K562 (cell line): ENCODE data around the gene VDAC1. TPM values are rescaled to one million over a fixed set of nuclear protein-coding genes. Genes with fewer than 3 reads are reported as not detected.

Experiments
- ATAC-seq: fragments of 200-7000 bp; cut with Tn5 transposase; 3 replicates; pipeline ENCODE4 v1.9.1; 2020; ENCODE audit warnings: moderate library complexity
- BruUV-seq: library from RNA; stranded (reverse); fragments of 400-500 nt; replicated peaks from 2 replicates; lab custom pipeline; 2021; lab: Mats Ljungman, UMichigan
- CTCF ChIA-PET: fragments of 300-600 bp; formaldehyde crosslinking; extraction: SDS; loops from one replicate; lab custom pipeline; 2021; ENCODE audit warnings: low intra/inter-chr PET ratio; lab: Yijun Ruan, JAX
- POLR2A ChIA-PET: fragments of 300-600, 350-650 bp; sonication (Branson Sonifier 250); formaldehyde crosslinking; extraction: SDS; loops from one replicate; lab custom pipeline; 2021; ENCODE audit warnings: antibody characterized with exemption, inconsistent platforms; lab: Yijun Ruan, JAX
- DNase-seq, 4 experiments: peaks; one replicate each; pipeline versions ENCODE4 v3.0.0 to v3.0.0-alpha.2; 2011 to 2018; ENCODE audit warnings: low spot score in 3 of 4, mixed read lengths in 3 of 4; ENCODE audit errors: extremely low read depth in 1 of 4
- FAIRE-seq: peaks from 2 replicates; lab custom pipeline; 2011; peaks lifted over from hg19 to GRCh38; lab: Jason Lieb, UNC
- H2AFZ ChIP-seq: 2 replicates; pipeline ENCODE4 v1.6.0; 2011; ENCODE audit warnings: low read depth, low read length, control low read depth, inconsistent platforms
- H3K27ac ChIP-seq: fragments of 200-600 bp; 3 replicates; pipeline ENCODE4 v1.8.0; 2011; ENCODE audit warnings: low read depth, mild to moderate bottlenecking, control low read depth, inconsistent platforms, low read length, moderate library complexity, mixed read lengths; ENCODE audit errors: extremely low read depth
- H3K27me3 ChIP-seq, 2 experiments: fragments of 300-600 bp in 1 of 2; 2 replicates in 1 of 2; 3 replicates in 1 of 2; pipeline versions ENCODE4 v1.6.0 to v1.8.0; 2011; ENCODE audit warnings: inconsistent platforms in 2 of 2, low read length in 2 of 2, mild to moderate bottlenecking in 1 of 2, mixed read lengths in 1 of 2, moderate library complexity in 1 of 2; ENCODE audit not compliant: control insufficient read depth in 2 of 2, insufficient read depth in 2 of 2
- H3K36me3 ChIP-seq: fragments of 300-600 bp; 3 replicates; pipeline ENCODE4 v1.8.0; 2011; ENCODE audit warnings: mild to moderate bottlenecking, low read length, inconsistent platforms; ENCODE audit not compliant: control insufficient read depth, insufficient read depth
- H3K4me1 ChIP-seq, 2 experiments: fragments of 200-600 bp in 1 of 2; replicated peaks in 1 of 2; 2 replicates in 1 of 2; 3 replicates in 1 of 2; pipeline versions ENCODE4 v1.5.1 to v1.8.0; 2011; ENCODE audit warnings: inconsistent platforms in 2 of 2, low read length in 2 of 2, mild to moderate bottlenecking in 1 of 2, mixed read lengths in 1 of 2, moderate library complexity in 1 of 2; ENCODE audit not compliant: control insufficient read depth in 2 of 2, insufficient read depth in 2 of 2
- H3K4me2 ChIP-seq: 2 replicates; pipeline ENCODE4 v1.6.1; 2011; ENCODE audit warnings: low read length, control low read depth, inconsistent platforms, mixed read lengths; ENCODE audit not compliant: insufficient read depth
- H3K4me3 ChIP-seq: fragments of 200-600 bp; sonication (generic), shearing (Covaris generic); 2 replicates; pipeline ENCODE4 v1.5.1; 2016; ENCODE audit warnings: control low read depth, inconsistent platforms
- H3K79me2 ChIP-seq: fragments of 200-600 bp; 3 replicates; pipeline ENCODE4 v1.8.0; 2011; ENCODE audit warnings: low read length, inconsistent platforms; ENCODE audit not compliant: control insufficient read depth, insufficient read depth
- H3K9ac ChIP-seq, 2 experiments: 2 replicates each; pipeline versions ENCODE4 v1.6.0 to v1.6.1; 2011; ENCODE audit warnings: low read depth in 2 of 2, low read length in 2 of 2, control low read depth in 1 of 2, inconsistent platforms in 1 of 2, mild to moderate bottlenecking in 1 of 2, mixed read lengths in 1 of 2; ENCODE audit not compliant: insufficient read depth in 1 of 2
- H3K9me1 ChIP-seq: one replicate; pipeline ENCODE4 v1.6.0; 2011; ENCODE audit warnings: inconsistent platforms, mild to moderate bottlenecking, low read length, moderate library complexity; ENCODE audit not compliant: control insufficient read depth, insufficient read depth
- H3K9me3 ChIP-seq: replicated peaks from 2 replicates; pipeline ENCODE4 v1.5.1; 2011; ENCODE audit warnings: low read depth, low read length, inconsistent platforms; ENCODE audit not compliant: control insufficient read depth, insufficient read depth
- H4K20me1 ChIP-seq: replicated peaks from 2 replicates; pipeline ENCODE4 v1.6.1; 2011; ENCODE audit warnings: low read length, inconsistent platforms, mixed read lengths; ENCODE audit not compliant: control insufficient read depth, insufficient read depth
- ATF6 ChIP-seq: sonication (generic); formaldehyde crosslinking; IDR thresholded peaks from 2 replicates; pipeline ENCODE4 v1.4.0; 2020; ENCODE audit warnings: mild to moderate bottlenecking, missing genetic modification reagents
- DPF2 ChIP-seq: fragments of 450-650 bp; IDR thresholded peaks from 2 replicates; pipeline ENCODE4 v1.6.1; 2016
- GATAD2A ChIP-seq: fragments of 450-650 bp; IDR thresholded peaks from 2 replicates; pipeline ENCODE4 v1.6.1; 2017
- L3MBTL2 ChIP-seq: fragments of 450-650 bp; IDR thresholded peaks from 2 replicates; pipeline ENCODE4 v1.6.1; 2016; ENCODE audit warnings: mild to moderate bottlenecking, moderate library complexity
- MAFK ChIP-seq: IDR thresholded peaks from 2 replicates; pipeline ENCODE4 v1.6.1; 2011; ENCODE audit warnings: low read length, improper control_type of control experiment
- MLLT1 ChIP-seq, 2 experiments: fragments of 450-650 bp; IDR thresholded peaks; 2 replicates each; pipeline ENCODE4 v1.6.1; 2016
- RB1 ChIP-seq: fragments of 450-650 bp; IDR thresholded peaks from 2 replicates; pipeline ENCODE4 v1.6.1; 2017; ENCODE audit warnings: low read depth, mild to moderate bottlenecking
- SMARCC2 ChIP-seq: fragments of 450-650 bp; IDR thresholded peaks from 2 replicates; pipeline ENCODE4 v1.6.1; 2017; ENCODE audit warnings: antibody characterized with exemption, moderate library complexity, mild to moderate bottlenecking, low read depth
- TAL1 ChIP-seq: fragments of 450-650 bp; IDR thresholded peaks from 2 replicates; pipeline ENCODE4 v1.6.1; 2016; ENCODE audit warnings: mild to moderate bottlenecking
- TEAD4 ChIP-seq, 2 experiments: sonication (generic) in 1 of 2; formaldehyde crosslinking in 1 of 2; IDR thresholded peaks; 2 replicates each; pipeline versions ENCODE4 v1.6.1 to v1.8.0; 2012 to 2022; ENCODE audit warnings: borderline replicate concordance in 1 of 2, inconsistent platforms in 1 of 2, low read length in 1 of 2, mild to moderate bottlenecking in 1 of 2, missing genetic modification reagents in 1 of 2
- ZNF354B ChIP-seq: fragments of 250-450 bp; sonication (Bioruptor Pico); IDR thresholded peaks from 2 replicates; pipeline ENCODE4 v1.4.0; 2020
- ZNF695 ChIP-seq: fragments of 450-650 bp; formaldehyde crosslinking; IDR thresholded peaks from 2 replicates; pipeline ENCODE4 v1.4.0; 2020; ENCODE audit warnings: mild to moderate bottlenecking, moderate library complexity
- WGBS: fragments of 100-300 bp; shearing (Covaris generic); methylation state at CpG from one replicate; pipeline ENCODE4 v1.1.6; 2016; ENCODE audit warnings: low coverage, mixed read lengths; ENCODE audit not compliant: insufficient coverage; ENCODE audit errors: missing lambda C conversion rate; 5-methylcytosine and 5-hydroxymethylcytosine counted together
- in situ Hi-C: fragments of 300-500 bp; cut with MboI; formaldehyde crosslinking; loops from 4 replicates; pipeline ENCODE4 v1.15.0; 2018; ENCODE audit warnings: inconsistent platforms, mixed read lengths
- intact Hi-C: fragments of 100-400 bp; cut with micrococcal nuclease; formaldehyde crosslinking; loops from 2 replicates; pipeline ENCODE4 v1.14.2; 2022
- polyA plus RNA-seq, 8 experiments: library from polyadenylated mRNA; depleted of rRNA in 4 of 8; stranded (reverse) in 5 of 8; unstranded in 3 of 8; fragments of >200 nt; fragmentation: Nextera tagmentation in 2 of 8; fragmentation: Illumina TruSeq in 1 of 8; extraction: Ambion mirVana in 2 of 8; extraction: Trizol in 1 of 8; gene quantifications; 2 replicates each; pipeline versions ENCODE4 v1.2.1 to v1.2.3, GENCODE V29; 2011 to 2014; ENCODE audit warnings: inconsistent platforms in 1 of 8, missing spikeins in 1 of 8
- total RNA-seq, 7 experiments: library from RNA; depleted of rRNA in 6 of 7; stranded (reverse); fragments of >200 nt in 6 of 7; fragmentation: Illumina TruSeq in 2 of 7; extraction: Trizol in 2 of 7; gene quantifications; 2 replicates each; pipeline versions ENCODE4 v1.2.1 to v1.2.3, GENCODE V29; 2011 to 2021; ENCODE audit warnings: low replicate concordance in 1 of 7

VDAC1 gene
- total and polyA plus RNA-seq, 9 of the 15 experiments (the other 6 are each of a cell fraction or from before 2014, with no cell fraction given): 168 to 366 (median 293) TPM

- no peak for TF ChIP-seq MAFK
- TF ChIP-seq ZNF354B (CRISPR knock-in tag): no peak
- TF ChIP-seq, all 486 proteins: peak for 0
These were observed 61.9 kb downstream of the VDAC1 start (continued) for GRCh38 chr5:133942614-133943474.

GRCh38 chr5:133941456-133942196 is 63.1 kb downstream of the VDAC1 start:
- CTCF ChIA-PET: no interaction called here
- no peaks in the 10 kb centered on the region for H3K9me1 ChIP-seq
- H4K20me1 ChIP-seq: 0 out of 2 replicates have a peak, but pooled peaks cover 3% of the 10 kb centered on the region
- in situ Hi-C loops: loop anchor here (5.0 to 10.0 kb wide), 2 partner anchors 179 to 517 kb away; no protein-coding TSS in a partner anchor
- no TSS peak for BruUV-seq
- H3K9ac ChIP-seq: peak overlapping the region in 1 of 2 experiments; percentile 15; a peak in 2 of 4 replicates
- peak; percentile 61 for FAIRE-seq
- H3K27ac ChIP-seq: no peak overlapping the region; the same call in 2 of the 3 replicates
- peaks cover 32 to 51% of the 10 kb centered on the region in 2 experiments for H3K4me1 ChIP-seq
- H3K4me3 ChIP-seq: no peak overlapping the region
- WGBS: 19% methylated on average over 8 of the region's 8 CpGs
- peak overlapping the region; percentile 82 for H2AFZ ChIP-seq
- peak; percentile 17; the same call in 2 of the 3 replicates for ATAC-seq
- no peaks in the 10 kb centered on the region for H3K9me3 ChIP-seq
- H3K36me3 ChIP-seq: no peaks in the 10 kb centered on the region
- peak in 1 of 4 experiments; percentile 72 for DNase-seq
- H3K79me2 ChIP-seq: no peaks in the 10 kb centered on the region
- POLR2A ChIA-PET: interaction anchor here (0.8 to 1.3 kb wide), 2 partner anchors 28 to 64 kb away, joined by 4 read pairs; no protein-coding TSS in a partner anchor
- intact Hi-C loops: loop anchor here (5.0 to 10.0 kb wide), 5 partner anchors 74 to 519 kb away; no protein-coding TSS in a partner anchor
- H3K27me3 ChIP-seq: no peaks in the 10 kb centered on the region
- H3K4me2 ChIP-seq: peak overlapping the region; percentile 42
- TF ChIP-seq MLLT1 (IDR thresholded peaks at IDR 0.05) (0 out of 4 replicates have a peak, but pooled peaks of 1 of the 2 experiments have one; percentile 4), TEAD4 (IDR thresholded peaks at IDR 0.05; ENCODE audit: low read length) (0 out of 2 replicates have a peak, but pooled peaks have one; percentile 11), TEAD4 (CRISPR knock-in tag; IDR thresholded peaks at IDR 0.05; ENCODE audit: borderline replicate concordance) (no peak), ATF6 (CRISPR knock-in tag) (no peak), SMARCC2 (no peak), GATAD2A (0 out of 2 replicates have a peak, but pooled peaks have one; percentile 42), RB1 (no peak), DPF2 (peak; percentile 72), L3MBTL2 (peak; percentile 74; the same call in 1 of the 2 replicates), ZNF695 (CRISPR knock-in tag) (no peak), TAL1 (peak; percentile 61; the same call in 1 of the 2 replicates)
